ENCODE measurements around the gene LGR4.

The LGR4 gene

DNA sequence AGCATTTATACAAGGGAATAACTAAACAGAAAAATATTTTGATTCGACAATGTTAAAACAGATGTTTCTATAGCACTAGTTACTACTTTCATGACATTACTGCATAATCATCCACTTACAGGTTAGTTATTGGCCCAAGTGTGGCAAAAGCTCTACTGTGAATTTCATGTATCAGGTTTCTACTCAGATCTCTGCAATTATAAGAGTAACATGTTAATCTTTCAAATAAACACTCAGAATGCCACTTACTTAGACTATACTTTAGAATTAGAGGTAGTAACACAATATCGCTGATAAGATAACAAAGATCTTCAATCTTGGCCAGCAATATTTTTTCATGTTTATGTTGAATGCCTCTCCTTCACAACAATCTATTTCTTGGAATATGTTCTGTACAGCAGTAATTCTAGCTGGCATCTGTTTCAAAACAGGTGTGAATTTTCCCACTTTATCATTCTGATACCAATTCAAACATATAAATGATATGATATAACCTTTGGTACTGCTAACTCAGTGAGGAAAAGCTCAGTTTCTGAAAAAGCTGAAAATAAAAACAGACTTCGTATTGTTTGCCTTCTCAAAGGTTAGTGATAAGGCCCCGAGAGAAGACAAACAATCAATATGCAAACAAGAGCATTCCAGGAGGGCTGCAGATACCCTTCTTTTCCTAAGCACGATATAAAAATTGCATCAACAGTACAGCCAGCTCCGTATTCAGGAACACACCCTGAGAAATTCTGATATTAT is 98.6 kb downstream of the LGR4 start:
- H2BK12ac ChIP-seq (ENCODE audit: low read length in 2 of 2) = no peak overlapping the region
- no peak overlapping the region for H3K4ac ChIP-seq (ENCODE audit: low read depth in 1 of 2, low read length in 2 of 2)
- peaks cover 15% of the 10 kb centered on the region for H3K79me1 ChIP-seq (replicated peaks; ENCODE audit: low read length, poor library complexity, severe bottlenecking)
- H3K4me1 ChIP-seq (ENCODE audit: control insufficient read depth, insufficient read depth, low read depth, low read length) = peaks cover 2% of the 10 kb centered on the region
- H3K36me3 ChIP-seq (ENCODE audit: control insufficient read depth in 1 of 2, insufficient read depth in 2 of 2, low read depth in 1 of 2, low read length in 2 of 2) = peaks cover 10 to 59% of the 10 kb centered on the region in 2 experiments
- no peak for DNase-seq
- no peaks in the 10 kb centered on the region for H3K9me3 ChIP-seq (ENCODE audit: control insufficient read depth, low read length)
- no peaks in the 10 kb centered on the region for H3K27me3 ChIP-seq (ENCODE audit: control insufficient read depth in 1 of 2, insufficient read depth in 1 of 2, low read length in 2 of 2)
- H2AFZ ChIP-seq (ENCODE audit: low read depth, low read length) = no peak overlapping the region
- H3K4me2 ChIP-seq (ENCODE audit: low read length, poor library complexity, severe bottlenecking) = no peak overlapping the region
- H3K4me3 ChIP-seq (ENCODE audit: insufficient read depth in 1 of 2, low read depth in 1 of 2, low read length in 2 of 2) = no peak overlapping the region
- H3K27ac ChIP-seq (ENCODE audit: low read length, poor library complexity, severe bottlenecking) = no peak overlapping the region
- H3K18ac ChIP-seq (ENCODE audit: low read depth in 1 of 2, low read length in 2 of 2) = no peak overlapping the region
- no peak overlapping the region for H2BK120ac ChIP-seq (ENCODE audit: low read depth, low read length)
- no peak overlapping the region for H3K23ac ChIP-seq (ENCODE audit: low read length in 2 of 2)
- H2BK15ac ChIP-seq (ENCODE audit: low read depth, poor library complexity, severe bottlenecking) = no peak overlapping the region
- H4K91ac ChIP-seq (ENCODE audit: low read length) = no peak overlapping the region
- WGBS = 72% methylated on average over 2 of the region's 6 CpGs
- H3K14ac ChIP-seq (ENCODE audit: low read length in 2 of 2) = no peak overlapping the region
- H2BK5ac ChIP-seq (ENCODE audit: low read depth, low read length, poor library complexity, severe bottlenecking) = no peak overlapping the region
- H3K9ac ChIP-seq (ENCODE audit: low read length) = no peak overlapping the region
- H4K8ac ChIP-seq (ENCODE audit: low read length) = no peak overlapping the region
- no peak overlapping the region for H2AK5ac ChIP-seq (ENCODE audit: low read length, severe bottlenecking)

DNA sequence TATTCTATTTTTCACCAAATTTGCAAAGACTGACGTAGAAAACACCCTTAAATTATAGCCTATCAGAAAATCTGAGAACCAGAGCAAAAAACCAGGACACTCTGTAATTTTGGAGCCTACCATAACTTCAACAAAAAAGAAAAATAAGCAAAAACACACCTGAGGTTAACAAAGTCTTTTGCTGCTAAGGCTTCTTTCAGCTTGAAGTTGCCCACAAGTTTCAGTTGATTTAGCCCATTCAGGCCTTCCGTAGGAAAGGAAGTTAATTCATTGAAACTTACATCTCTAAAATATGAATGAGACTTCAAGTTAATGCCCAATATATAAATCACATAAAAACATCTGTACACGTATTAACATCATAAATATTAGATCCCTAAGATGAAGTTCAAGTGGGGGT is 99.2 kb downstream of the LGR4 start:
- H3K79me1 ChIP-seq (replicated peaks; ENCODE audit: low read length, poor library complexity, severe bottlenecking) = peaks cover 14% of the 10 kb centered on the region
- no peak overlapping the region for H2BK5ac ChIP-seq (ENCODE audit: low read depth, low read length, poor library complexity, severe bottlenecking)
- H3K9me3 ChIP-seq (ENCODE audit: control insufficient read depth, low read length) = no peaks in the 10 kb centered on the region
- H2BK120ac ChIP-seq (ENCODE audit: low read depth, low read length) = no peak overlapping the region
- H3K27ac ChIP-seq (ENCODE audit: low read length, poor library complexity, severe bottlenecking) = no peak overlapping the region
- no peak overlapping the region for H2AK5ac ChIP-seq (ENCODE audit: low read length, severe bottlenecking)
- no peak overlapping the region for H3K4ac ChIP-seq (ENCODE audit: low read depth in 1 of 2, low read length in 2 of 2)
- no peak overlapping the region for H2BK15ac ChIP-seq (ENCODE audit: low read depth, poor library complexity, severe bottlenecking)
- no peak overlapping the region for H3K4me2 ChIP-seq (ENCODE audit: low read length, poor library complexity, severe bottlenecking)
- DNase-seq = no peak
- H3K23ac ChIP-seq (ENCODE audit: low read length in 2 of 2) = no peak overlapping the region
- peaks cover 2% of the 10 kb centered on the region for H3K4me1 ChIP-seq (ENCODE audit: control insufficient read depth, insufficient read depth, low read depth, low read length)
- no peak overlapping the region for H3K4me3 ChIP-seq (ENCODE audit: insufficient read depth in 1 of 2, low read depth in 1 of 2, low read length in 2 of 2)
- H3K36me3 ChIP-seq (ENCODE audit: control insufficient read depth in 1 of 2, insufficient read depth in 2 of 2, low read depth in 1 of 2, low read length in 2 of 2) = peaks cover 10 to 55% of the 10 kb centered on the region in 2 experiments
- no peak overlapping the region for H2AFZ ChIP-seq (ENCODE audit: low read depth, low read length)
- no peak overlapping the region for H4K8ac ChIP-seq (ENCODE audit: low read length)
- no peak overlapping the region for H4K91ac ChIP-seq (ENCODE audit: low read length)
- no peak overlapping the region for H3K14ac ChIP-seq (ENCODE audit: low read length in 2 of 2)
- H2BK12ac ChIP-seq (ENCODE audit: low read length in 2 of 2) = no peak overlapping the region
- no peaks in the 10 kb centered on the region for H3K27me3 ChIP-seq (ENCODE audit: control insufficient read depth in 1 of 2, insufficient read depth in 1 of 2, low read length in 2 of 2)
- H3K9ac ChIP-seq (ENCODE audit: low read length) = no peak overlapping the region
- no peak overlapping the region for H3K18ac ChIP-seq (ENCODE audit: low read depth in 1 of 2, low read length in 2 of 2)
- WGBS = 81% methylated on average over 2 of the region's 3 CpGs

GRCh38 chr11:27372164-27372563 is 100.4 kb downstream of the LGR4 start:
- 88% methylated on average over 2 of the region's 2 CpGs for WGBS
- Histone ChIP-seq H3K4me1 (ENCODE audit: control insufficient read depth, insufficient read depth, low read depth, low read length) (peaks cover 2% of the 10 kb centered on the region), H3K79me1 (replicated peaks; ENCODE audit: low read length, poor library complexity, severe bottlenecking) (peaks cover 20% of the 10 kb centered on the region), H3K18ac (ENCODE audit: low read depth in 1 of 2, low read length in 2 of 2) (no peak overlapping the region), H2AK5ac (ENCODE audit: low read length, severe bottlenecking) (no peak overlapping the region), H2BK5ac (ENCODE audit: low read depth, low read length, poor library complexity, severe bottlenecking) (no peak overlapping the region), H2AFZ (ENCODE audit: low read depth, low read length) (no peak overlapping the region), H4K91ac (ENCODE audit: low read length) (no peak overlapping the region), H2BK120ac (ENCODE audit: low read depth, low read length) (no peak overlapping the region), H3K4me2 (ENCODE audit: low read length, poor library complexity, severe bottlenecking) (no peak overlapping the region), H3K36me3 (ENCODE audit: control insufficient read depth in 1 of 2, insufficient read depth in 2 of 2, low read depth in 1 of 2, low read length in 2 of 2) (peaks cover 15 to 59% of the 10 kb centered on the region in 2 experiments), H2BK12ac (ENCODE audit: low read length in 2 of 2) (no peak overlapping the region), H3K9ac (ENCODE audit: low read length) (no peak overlapping the region), H3K27ac (ENCODE audit: low read length, poor library complexity, severe bottlenecking) (no peak overlapping the region), H3K27me3 (ENCODE audit: control insufficient read depth in 1 of 2, insufficient read depth in 1 of 2, low read length in 2 of 2) (no peaks in the 10 kb centered on the region), H2BK15ac (ENCODE audit: low read depth, poor library complexity, severe bottlenecking) (no peak overlapping the region), H3K9me3 (ENCODE audit: control insufficient read depth, low read length) (no peaks in the 10 kb centered on the region), H4K8ac (ENCODE audit: low read length) (no peak overlapping the region), H3K23ac (ENCODE audit: low read length in 2 of 2) (no peak overlapping the region), H3K4ac (ENCODE audit: low read depth in 1 of 2, low read length in 2 of 2) (no peak overlapping the region), H3K4me3 (ENCODE audit: insufficient read depth in 1 of 2, low read depth in 1 of 2, low read length in 2 of 2) (no peak overlapping the region), H3K14ac (ENCODE audit: low read length in 2 of 2) (no peak overlapping the region)
- no peak for DNase-seq

- H3K23ac ChIP-seq (ENCODE audit: low read length in 2 of 2) = no peak overlapping the region
- no peak for DNase-seq
- H3K4ac ChIP-seq (ENCODE audit: low read depth in 1 of 2, low read length in 2 of 2) = no peak overlapping the region
- peaks cover 15 to 56% of the 10 kb centered on the region in 2 experiments for H3K36me3 ChIP-seq (ENCODE audit: control insufficient read depth in 1 of 2, insufficient read depth in 2 of 2, low read depth in 1 of 2, low read length in 2 of 2)
- no peak overlapping the region for H2BK12ac ChIP-seq (ENCODE audit: low read length in 2 of 2)
- no peak overlapping the region for H3K18ac ChIP-seq (ENCODE audit: low read depth in 1 of 2, low read length in 2 of 2)
- H3K9me3 ChIP-seq (ENCODE audit: control insufficient read depth, low read length) = no peaks in the 10 kb centered on the region
- no peak overlapping the region for H3K14ac ChIP-seq (ENCODE audit: low read length in 2 of 2)
- no peak overlapping the region for H2BK120ac ChIP-seq (ENCODE audit: low read depth, low read length)
- H3K27me3 ChIP-seq (ENCODE audit: control insufficient read depth in 1 of 2, insufficient read depth in 1 of 2, low read length in 2 of 2) = no peaks in the 10 kb centered on the region
- no peak overlapping the region for H3K9ac ChIP-seq (ENCODE audit: low read length)
- no peak overlapping the region for H2BK15ac ChIP-seq (ENCODE audit: low read depth, poor library complexity, severe bottlenecking)
- H3K4me2 ChIP-seq (ENCODE audit: low read length, poor library complexity, severe bottlenecking) = no peak overlapping the region
- no peak overlapping the region for H4K8ac ChIP-seq (ENCODE audit: low read length)
- H3K79me1 ChIP-seq (replicated peaks; ENCODE audit: low read length, poor library complexity, severe bottlenecking) = peaks cover 17% of the 10 kb centered on the region
- H2BK5ac ChIP-seq (ENCODE audit: low read depth, low read length, poor library complexity, severe bottlenecking) = no peak overlapping the region
- H3K27ac ChIP-seq (ENCODE audit: low read length, poor library complexity, severe bottlenecking) = no peak overlapping the region
- H2AFZ ChIP-seq (ENCODE audit: low read depth, low read length) = no peak overlapping the region
- no peak overlapping the region for H2AK5ac ChIP-seq (ENCODE audit: low read length, severe bottlenecking)
- no peak overlapping the region for H3K4me3 ChIP-seq (ENCODE audit: insufficient read depth in 1 of 2, low read depth in 1 of 2, low read length in 2 of 2)
- H4K91ac ChIP-seq (ENCODE audit: low read length) = no peak overlapping the region
- H3K4me1 ChIP-seq (ENCODE audit: control insufficient read depth, insufficient read depth, low read depth, low read length) = peaks cover 2% of the 10 kb centered on the region
Measured at GRCh38 chr11:27371489-27371888, 101.1 kb downstream of the LGR4 start.
